Muscle layer of colon (tissue), 2 donors: Measurements from ENCODE around the gene TTLL1.

ENCODE experiments used
- H3K27ac ChIP-seq: one replicate; pipeline ENCODE4 v1.7.0; 2013; ENCODE audit warnings: low read depth, mild to moderate bottlenecking, low read length, moderate library complexity
- H3K27me3 ChIP-seq, 2 donors: one replicate each; pipeline ENCODE4 v1.7.0; 2013; ENCODE audit warnings: low read length in 2 of 2, mild to moderate bottlenecking in 2 of 2; ENCODE audit not compliant: insufficient read depth in 2 of 2, control insufficient read depth in 1 of 2
- H3K36me3 ChIP-seq: one replicate; pipeline ENCODE4 v1.7.0; 2013; ENCODE audit warnings: mild to moderate bottlenecking, low read length; ENCODE audit not compliant: insufficient read depth
- H3K4me1 ChIP-seq: one replicate; pipeline ENCODE4 v1.7.0; 2013; ENCODE audit warnings: mild to moderate bottlenecking, low read length; ENCODE audit not compliant: insufficient read depth
- H3K4me3 ChIP-seq, 2 donors: one replicate each; pipeline ENCODE4 v1.7.0; 2013; ENCODE audit warnings: low read length in 2 of 2, low read depth in 1 of 2, mild to moderate bottlenecking in 1 of 2, moderate library complexity in 1 of 2
- H3K9ac ChIP-seq: one replicate; pipeline ENCODE4 v1.7.0; 2013; ENCODE audit warnings: low read length
- H3K9me3 ChIP-seq: one replicate; pipeline ENCODE4 v1.7.0; 2013; ENCODE audit warnings: mild to moderate bottlenecking, low read length
- donor health status: abdominal sarcoma.
- donor health status: Adenocarcinoma of cecum.

Gene TTLL1

DNA sequence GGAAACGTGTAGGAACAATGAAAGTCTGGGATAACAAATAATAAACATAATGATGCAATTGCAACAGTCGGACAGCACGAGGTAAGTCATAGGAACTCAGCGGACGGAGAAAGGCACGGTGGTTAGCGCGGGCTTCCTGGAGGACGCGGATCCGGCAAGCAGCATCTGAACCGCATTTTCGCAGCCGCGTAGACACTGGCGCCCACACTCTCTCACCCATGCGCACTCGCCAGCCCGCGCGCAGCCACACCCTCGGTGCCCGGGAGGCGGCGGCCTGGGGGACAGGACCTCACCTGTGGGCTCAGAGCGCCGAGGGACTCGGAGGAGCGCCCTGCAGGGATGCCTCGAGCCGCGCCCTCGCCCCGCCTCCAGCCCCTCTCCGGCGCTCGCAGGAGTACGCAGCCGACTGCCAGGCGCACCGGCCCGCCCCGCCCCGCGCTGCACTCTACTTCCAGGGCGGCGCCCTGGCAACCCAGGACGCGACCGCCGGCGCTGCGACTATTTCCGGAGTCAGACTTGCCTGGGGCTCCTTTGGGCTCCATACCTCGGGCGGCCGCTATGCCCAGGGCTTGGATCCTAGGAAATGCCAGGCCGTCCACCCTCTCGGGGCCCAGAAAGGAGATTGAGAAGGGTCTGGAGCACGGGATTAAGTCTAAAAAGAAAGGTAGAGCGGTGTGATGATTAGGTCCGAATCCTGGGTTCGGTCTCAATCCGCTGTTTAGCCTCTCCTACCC lies at the start of gene TTLL1:
TTLL1 (minus strand) TSS at position 408 of the 734 bp plus-strand sequence. CDS start 13,805 bp downstream, outside the sequence.
- Histone ChIP-seq H3K4me1 (peaks cover 4% of the 10 kb centered on the region), H3K9me3 (no peaks in the 10 kb centered on the region), H3K9ac (no peak within 1 kb of the TSS), H3K4me3 (peak within 1 kb of the TSS; percentile 78 to 83), H3K27me3 (no peaks in the 10 kb centered on the region), H3K27ac (peak within 1 kb of the TSS; percentile 78), H3K36me3 (no peaks in the 10 kb centered on the region)

DNA sequence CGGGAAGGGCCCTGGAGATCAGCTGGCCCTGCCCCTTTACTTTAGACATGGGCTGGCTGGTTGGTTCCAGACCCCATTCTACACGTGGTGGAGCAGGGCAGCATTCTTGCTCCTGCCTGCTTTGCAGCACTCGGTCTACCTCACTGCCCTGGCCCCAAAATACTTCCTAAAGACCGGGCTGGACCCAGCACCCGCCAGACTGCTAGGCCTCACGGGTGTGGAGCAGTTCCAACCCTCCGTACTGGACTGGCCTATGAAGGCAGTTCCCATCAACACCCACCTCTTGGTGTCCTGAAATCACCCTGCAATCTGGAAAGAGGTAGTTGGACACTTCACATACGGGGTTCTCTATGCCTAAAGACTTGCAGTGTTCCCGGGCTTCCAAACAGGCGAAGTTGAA lies 47.6 kb upstream of the TTLL1 start:
- Histone ChIP-seq H3K4me1 (peaks cover under 1% of the 10 kb centered on the region), H3K9me3 (no peaks in the 10 kb centered on the region), H3K27me3 (no peaks in the 10 kb centered on the region), H3K27ac (no peak overlapping the region), H3K36me3 (peaks cover 76% of the 10 kb centered on the region), H3K9ac (no peak overlapping the region), H3K4me3 (no peak overlapping the region)

DNA sequence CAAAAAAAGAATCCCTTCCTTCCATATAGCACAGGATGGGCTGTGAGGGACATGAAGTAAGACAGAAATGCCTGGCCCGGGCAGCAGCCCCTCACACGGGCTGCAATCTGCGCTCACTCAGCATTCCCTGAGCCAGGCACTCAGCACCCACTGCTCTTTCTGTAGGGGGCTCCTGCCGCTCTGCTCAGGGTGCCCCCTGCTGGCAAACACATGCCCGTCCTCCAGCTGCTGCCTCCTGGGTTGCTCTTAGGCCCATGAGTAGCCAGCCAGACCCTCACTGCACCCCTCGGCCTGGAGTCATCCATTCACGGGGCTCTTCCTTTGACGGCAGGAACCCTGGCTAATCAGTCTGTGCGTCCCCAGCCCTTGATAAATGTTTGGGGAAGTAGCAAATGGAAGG lies 47.1 kb upstream of the TTLL1 start:
- H3K9me3 ChIP-seq: no peaks in the 10 kb centered on the region
- H3K27ac ChIP-seq: no peak overlapping the region
- H3K27me3 ChIP-seq: no peaks in the 10 kb centered on the region
- no peak overlapping the region for H3K4me3 ChIP-seq
- H3K9ac ChIP-seq: no peak overlapping the region
- H3K36me3 ChIP-seq: peaks cover 76% of the 10 kb centered on the region
- H3K4me1 ChIP-seq: no peaks in the 10 kb centered on the region

DNA sequence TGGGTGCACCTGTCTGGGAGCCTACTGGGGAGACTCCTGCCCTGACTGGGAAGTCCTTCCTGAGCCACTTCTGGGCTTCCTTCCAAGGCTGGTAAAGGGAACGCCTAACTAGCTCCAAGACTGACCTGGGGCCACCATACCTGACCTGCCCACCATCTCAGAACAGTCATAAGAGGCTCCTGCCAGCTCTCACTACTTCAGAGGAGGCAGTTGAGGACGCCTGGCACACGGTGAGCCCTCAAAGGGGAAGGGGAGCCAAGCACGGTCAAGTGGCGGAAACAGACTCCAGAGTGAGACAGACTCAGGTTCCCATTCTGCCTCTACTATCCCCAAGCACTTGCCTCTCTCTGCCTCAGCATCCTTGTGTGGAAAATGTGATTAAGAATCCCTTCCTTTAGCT lies 46.4 kb upstream of the TTLL1 start:
- Histone ChIP-seq H3K4me3 (no peak overlapping the region), H3K9me3 (no peaks in the 10 kb centered on the region), H3K27ac (no peak overlapping the region), H3K4me1 (no peaks in the 10 kb centered on the region), H3K27me3 (no peaks in the 10 kb centered on the region), H3K9ac (no peak overlapping the region), H3K36me3 (peaks cover 69% of the 10 kb centered on the region)

DNA sequence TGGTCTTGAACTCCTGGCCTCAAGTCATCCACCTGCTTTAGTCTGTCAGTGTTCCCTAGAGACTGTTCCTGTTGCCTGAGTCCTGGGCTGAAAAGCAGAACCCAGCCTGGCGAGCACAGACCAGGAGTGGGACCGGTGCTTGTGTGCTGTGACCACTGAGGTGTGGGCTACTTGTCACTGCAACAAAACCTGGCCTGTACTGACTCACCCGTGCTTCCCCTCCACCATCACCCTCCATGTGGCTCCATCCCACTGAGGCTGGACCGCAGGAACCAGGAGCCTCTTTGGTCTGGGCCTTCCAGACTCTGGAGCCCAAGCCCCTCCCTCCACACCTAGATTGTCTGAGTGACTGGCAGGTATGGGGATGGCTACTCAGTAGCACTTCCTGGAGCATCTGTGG lies 45.4 kb upstream of the TTLL1 start:
- Histone ChIP-seq H3K4me1 (no peaks in the 10 kb centered on the region), H3K9ac (no peak overlapping the region), H3K36me3 (peaks cover 60% of the 10 kb centered on the region), H3K27ac (no peak overlapping the region), H3K9me3 (no peaks in the 10 kb centered on the region), H3K4me3 (no peak overlapping the region), H3K27me3 (no peaks in the 10 kb centered on the region)

DNA sequence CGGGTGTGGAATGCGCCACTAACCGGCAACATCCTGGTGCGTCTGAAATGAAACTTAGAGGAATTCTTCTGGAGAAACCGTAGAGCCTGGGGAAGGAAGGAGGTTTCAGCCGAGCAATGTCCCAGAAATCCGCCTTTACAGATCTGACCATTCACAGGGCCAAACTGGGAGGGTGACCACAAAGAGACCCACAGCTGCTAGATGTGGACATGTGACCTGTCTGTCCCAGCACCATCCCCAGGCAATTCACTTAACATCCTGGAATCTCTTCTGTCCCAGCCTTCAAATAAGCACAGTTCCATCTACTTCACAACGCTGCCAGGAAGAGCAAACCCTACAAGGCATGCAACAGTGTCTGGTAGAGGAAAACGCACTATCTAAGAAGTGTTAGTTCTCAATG lies 44.2 kb upstream of the TTLL1 start:
- no peak overlapping the region for H3K9ac ChIP-seq
- H3K27ac ChIP-seq: no peak overlapping the region
- H3K9me3 ChIP-seq: no peaks in the 10 kb centered on the region
- H3K4me1 ChIP-seq: no peaks in the 10 kb centered on the region
- no peak overlapping the region for H3K4me3 ChIP-seq
- H3K27me3 ChIP-seq: peaks cover 0 to 4% of the 10 kb centered on the region in 2 donors
- H3K36me3 ChIP-seq: peaks cover 50% of the 10 kb centered on the region

DNA sequence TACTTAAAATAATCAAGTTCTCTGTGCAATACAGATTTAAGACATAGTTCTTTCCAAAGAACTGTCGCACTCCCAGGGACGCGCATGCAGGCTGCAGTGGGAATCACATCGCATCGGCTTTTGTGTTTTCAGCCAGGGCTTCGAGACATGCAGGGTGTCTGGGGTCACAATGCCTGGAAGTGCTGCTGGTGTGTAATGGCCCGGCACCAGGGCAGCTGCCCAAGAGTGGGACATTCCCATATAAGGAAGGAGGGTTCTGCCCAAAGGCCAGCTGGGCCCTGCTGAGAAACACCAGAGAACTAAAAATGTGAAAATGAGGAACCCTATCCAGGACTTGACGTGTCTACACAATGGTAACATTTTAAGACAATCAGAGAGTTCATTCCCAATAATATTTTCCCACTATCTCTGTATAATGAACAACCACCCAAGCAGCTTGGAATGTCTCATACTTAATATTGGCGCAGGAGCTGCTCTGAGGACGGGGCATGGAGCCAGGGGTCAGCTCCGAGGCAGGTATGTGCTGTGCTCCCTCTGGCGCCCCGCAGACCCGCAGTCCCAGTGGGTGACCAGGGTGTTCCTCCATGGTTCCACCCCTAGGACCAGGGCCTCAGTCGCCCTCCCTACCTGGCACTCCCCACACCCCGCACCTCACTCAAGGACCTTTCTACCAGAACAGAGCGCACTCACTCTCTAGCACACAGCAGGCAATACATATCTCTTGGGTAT lies 42.7 kb upstream of the TTLL1 start:
- Histone ChIP-seq H3K4me1 (no peaks in the 10 kb centered on the region), H3K9ac (no peak overlapping the region), H3K27me3 (peaks cover 0 to 4% of the 10 kb centered on the region in 2 donors), H3K4me3 (no peak overlapping the region), H3K36me3 (peaks cover 38% of the 10 kb centered on the region), H3K9me3 (no peaks in the 10 kb centered on the region), H3K27ac (no peak overlapping the region)

DNA sequence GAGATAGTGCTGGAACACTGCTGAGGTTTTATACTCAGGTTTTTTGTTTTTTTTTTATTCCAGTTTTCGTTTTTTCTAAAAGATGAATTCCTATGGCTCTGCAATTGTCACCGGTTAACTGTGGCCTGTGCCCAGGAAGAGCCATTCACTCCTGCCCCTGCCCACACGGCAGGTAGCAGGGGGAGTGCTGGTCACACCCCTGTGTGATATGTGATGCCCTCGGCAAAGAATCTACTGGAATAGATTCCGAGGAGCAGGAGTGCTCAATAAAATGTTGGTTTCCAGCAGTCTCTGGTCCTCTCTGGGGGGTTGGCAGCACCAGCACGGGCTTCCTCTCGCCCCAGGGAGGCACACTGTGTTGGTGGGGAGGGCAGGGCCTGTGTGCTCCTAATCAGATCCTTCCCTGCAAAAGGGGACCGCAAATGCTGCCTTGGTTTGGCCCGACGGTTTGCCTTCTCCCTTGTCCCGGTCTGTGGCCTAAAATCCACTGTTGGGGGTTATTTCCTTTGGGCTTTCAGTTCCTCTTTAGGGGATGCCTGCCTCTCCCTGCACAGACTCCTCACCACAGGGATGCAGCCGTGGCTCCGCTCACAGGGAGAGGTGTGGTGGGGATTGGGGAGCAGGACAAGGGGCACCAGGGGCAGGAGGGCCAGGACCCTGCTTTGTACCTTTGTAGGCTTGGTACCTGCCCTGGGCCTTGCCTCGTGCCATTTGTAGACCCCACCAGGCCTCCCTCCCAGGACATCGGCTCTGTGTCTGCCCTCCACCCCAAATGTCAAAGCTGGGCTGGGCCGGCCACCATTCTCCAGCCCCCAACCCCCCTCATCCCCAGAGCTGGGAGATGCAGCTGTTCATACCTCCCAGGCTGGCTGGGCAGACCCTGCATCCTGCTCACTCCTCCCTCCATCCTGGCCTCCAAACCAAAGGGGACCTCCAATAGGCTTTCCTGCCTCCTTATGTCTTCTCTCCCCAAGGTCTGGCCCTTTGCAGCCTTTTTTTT lies 40.5 kb upstream of the TTLL1 start:
- H3K4me1 ChIP-seq: no peaks in the 10 kb centered on the region
- H3K9ac ChIP-seq: no peak overlapping the region
- H3K9me3 ChIP-seq: no peaks in the 10 kb centered on the region
- peaks cover 0 to 4% of the 10 kb centered on the region in 2 donors for H3K27me3 ChIP-seq
- H3K4me3 ChIP-seq: no peak overlapping the region
- no peak overlapping the region for H3K27ac ChIP-seq
- H3K36me3 ChIP-seq: peaks cover 22% of the 10 kb centered on the region

DNA sequence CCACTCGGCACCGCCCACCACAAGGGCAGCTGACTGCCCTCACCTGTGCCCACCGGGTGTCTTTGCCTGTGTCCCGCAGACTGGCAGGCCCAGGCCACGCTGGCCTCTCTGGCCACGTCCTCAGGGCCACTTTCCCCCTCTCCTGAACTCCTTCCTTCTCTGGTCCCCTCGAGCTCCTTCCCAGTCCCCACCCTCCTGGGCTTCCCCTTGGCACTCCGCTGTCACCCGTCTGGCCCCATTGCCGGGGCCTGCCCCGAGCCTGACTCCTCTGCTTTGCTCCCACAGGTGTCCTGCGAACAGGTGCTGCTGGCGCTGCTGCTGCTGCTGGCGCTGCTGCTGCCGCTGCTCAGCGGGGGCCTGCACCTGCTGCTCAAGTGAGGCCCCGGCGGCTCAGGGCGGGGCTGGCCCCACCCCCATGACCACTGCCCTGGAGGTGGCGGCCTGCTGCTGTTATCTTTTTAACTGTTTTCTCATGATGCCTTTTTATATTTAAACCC lies 39.8 kb upstream of the TTLL1 start:
- H3K27me3 ChIP-seq: peaks cover 0 to 4% of the 10 kb centered on the region in 2 donors
- peaks cover 16% of the 10 kb centered on the region for H3K36me3 ChIP-seq
- no peaks in the 10 kb centered on the region for H3K9me3 ChIP-seq
- H3K4me1 ChIP-seq: no peaks in the 10 kb centered on the region
- H3K4me3 ChIP-seq: no peak overlapping the region
- H3K9ac ChIP-seq: no peak overlapping the region
- no peak overlapping the region for H3K27ac ChIP-seq

DNA sequence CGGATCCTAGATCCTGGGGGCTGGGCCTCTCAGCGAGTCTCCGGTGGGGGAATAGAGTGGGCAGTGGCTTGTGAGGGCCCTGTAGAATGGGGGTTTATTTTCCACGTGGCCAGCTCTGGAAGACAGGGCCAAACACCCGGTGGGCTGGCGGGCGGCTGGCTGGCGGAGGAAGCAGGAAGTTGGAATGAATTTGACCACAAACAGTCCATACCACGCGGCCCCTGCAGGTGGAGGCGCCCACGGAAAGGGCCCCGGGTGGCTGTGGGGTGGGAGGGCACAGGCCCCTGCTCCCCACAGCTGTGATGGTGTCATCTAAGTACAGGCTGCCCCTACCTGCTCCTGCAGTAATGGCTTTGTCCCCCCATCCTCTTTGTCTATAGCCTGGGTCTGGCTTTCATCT lies 38.9 kb upstream of the TTLL1 start:
- Histone ChIP-seq H3K4me3 (no peak overlapping the region), H3K27ac (no peak overlapping the region), H3K36me3 (peaks cover 11% of the 10 kb centered on the region), H3K9ac (no peak overlapping the region), H3K9me3 (no peaks in the 10 kb centered on the region), H3K4me1 (no peaks in the 10 kb centered on the region), H3K27me3 (peaks cover 0 to 4% of the 10 kb centered on the region in 2 donors)
